SK-N-SH treated with all-trans-retinoic acid at 6 μM for 48 hours (cell line): ENCODE data around the gene RFX7.

Experiments
- ATAC-seq: fragments of 200-7000 bp; cut with Tn5 transposase; 3 replicates; pipeline ENCODE4 v1.9.1; 2020; ENCODE audit warnings: mild to moderate bottlenecking, moderate library complexity
- ARNTL ChIP-seq: fragments of 450-650 bp; formaldehyde crosslinking; IDR thresholded peaks from 2 replicates; pipeline ENCODE4 v1.5.0; 2020; ENCODE audit warnings: low read depth, mild to moderate bottlenecking, moderate library complexity, borderline replicate concordance
- BACH2 ChIP-seq: fragments of 250-450 bp; sonication (Bioruptor Pico); IDR thresholded peaks from 2 replicates; pipeline ENCODE4 v1.9.0; 2021; ENCODE audit warnings: mild to moderate bottlenecking, borderline replicate concordance
- CREB5 ChIP-seq: fragments of 250-450 bp; sonication (Bioruptor Pico); IDR thresholded peaks from 2 replicates; pipeline ENCODE4 v1.5.1; 2020; ENCODE audit warnings: low read depth, mild to moderate bottlenecking, moderate library complexity
- CSDC2 ChIP-seq: fragments of 250-450 bp; sonication (Bioruptor Pico); IDR thresholded peaks from 2 replicates; pipeline ENCODE4 v1.5.0; 2020; ENCODE audit warnings: mild to moderate bottlenecking, moderate library complexity
- CSRNP3 ChIP-seq: fragments of 250-450 bp; sonication (Bioruptor Pico); IDR thresholded peaks from 2 replicates; pipeline ENCODE4 v1.5.1; 2021; ENCODE audit warnings: mild to moderate bottlenecking, moderate library complexity
- ESRRG ChIP-seq: fragments of 250-450 bp; sonication (Bioruptor Pico); IDR thresholded peaks from 2 replicates; pipeline ENCODE4 v1.6.1; 2021; ENCODE audit warnings: mild to moderate bottlenecking
- GLIS3 ChIP-seq: fragments of 250-450 bp; sonication (Bioruptor Pico); IDR thresholded peaks from 2 replicates; pipeline ENCODE4 v1.5.0; 2020; ENCODE audit warnings: mild to moderate bottlenecking, moderate library complexity
- ISL1 ChIP-seq: fragments of 250-450 bp; sonication (Bioruptor Pico); IDR thresholded peaks from 2 replicates; pipeline ENCODE4 v2.1.2; 2022; ENCODE audit warnings: mild to moderate bottlenecking, moderate library complexity
- OSR1 ChIP-seq: fragments of 250-450 bp; sonication (Bioruptor Pico); IDR thresholded peaks from 2 replicates; pipeline ENCODE4 v1.8.0; 2022; ENCODE audit warnings: moderate library complexity, mild to moderate bottlenecking, inconsistent platforms
- PATZ1 ChIP-seq: fragments of 250-450 bp; sonication (Bioruptor Pico); IDR thresholded peaks from 2 replicates; pipeline ENCODE4 v1.8.0; 2020; ENCODE audit warnings: mild to moderate bottlenecking, moderate library complexity, borderline replicate concordance
- POU6F1 ChIP-seq: fragments of 250-450 bp; sonication (Bioruptor Pico); IDR thresholded peaks from 2 replicates; pipeline ENCODE4 v1.8.0; 2021; ENCODE audit warnings: low read depth, mild to moderate bottlenecking, moderate library complexity, borderline replicate concordance
- PPARA ChIP-seq: fragments of 250-450 bp; sonication (Bioruptor Pico); IDR thresholded peaks from 2 replicates; pipeline ENCODE4 v1.5.0; 2020; ENCODE audit warnings: mild to moderate bottlenecking, borderline replicate concordance
- RARB ChIP-seq: fragments of 250-450 bp; sonication (Bioruptor Pico); IDR thresholded peaks from 2 replicates; pipeline ENCODE4 v1.8.0; 2021; ENCODE audit warnings: mild to moderate bottlenecking, moderate library complexity
- SNAI2 ChIP-seq: fragments of 250-450 bp; sonication (Bioruptor Pico); IDR thresholded peaks from 2 replicates; pipeline ENCODE4 v1.5.0; 2020; ENCODE audit warnings: mild to moderate bottlenecking, moderate library complexity
- TCF4 ChIP-seq: fragments of 250-450 bp; sonication (Bioruptor Pico); IDR thresholded peaks from 2 replicates; pipeline ENCODE4 v1.8.0; 2021; ENCODE audit warnings: mild to moderate bottlenecking, moderate library complexity, borderline replicate concordance
- TOX ChIP-seq: fragments of 250-450 bp; sonication (Bioruptor Pico); IDR thresholded peaks from 2 replicates; pipeline ENCODE4 v1.8.0; 2021; ENCODE audit warnings: mild to moderate bottlenecking, moderate library complexity, borderline replicate concordance
- TSHZ2 ChIP-seq: fragments of 250-450 bp; sonication (Bioruptor Pico); IDR thresholded peaks from 2 replicates; pipeline ENCODE4 v1.5.0; 2020; ENCODE audit warnings: mild to moderate bottlenecking, moderate library complexity
- ZC3H10 ChIP-seq: fragments of 250-450 bp; sonication (Bioruptor Pico); IDR thresholded peaks from 2 replicates; pipeline ENCODE4 v1.5.1; 2021; ENCODE audit warnings: mild to moderate bottlenecking, moderate library complexity
- ZFP3 ChIP-seq: fragments of 250-450 bp; sonication (Bioruptor Pico); IDR thresholded peaks from 2 replicates; pipeline ENCODE4 v1.5.0; 2020; ENCODE audit warnings: mild to moderate bottlenecking, moderate library complexity
- ZFP30 ChIP-seq: fragments of 450-650 bp; formaldehyde crosslinking; IDR thresholded peaks from 2 replicates; pipeline ENCODE4 v1.5.0; 2022; ENCODE audit warnings: mild to moderate bottlenecking, moderate library complexity
- ZNF565 ChIP-seq: fragments of 450-650 bp; formaldehyde crosslinking; conservative IDR thresholded peaks from 2 replicates; pipeline ENCODE4 v1.5.0; 2020; ENCODE audit warnings: low read depth, mild to moderate bottlenecking, moderate library complexity
- ZNF70 ChIP-seq: fragments of 450-650 bp; formaldehyde crosslinking; IDR thresholded peaks from 2 replicates; pipeline ENCODE4 v1.5.0; 2020; ENCODE audit warnings: mild to moderate bottlenecking, moderate library complexity
- ZNF8 ChIP-seq: fragments of 450-650 bp; formaldehyde crosslinking; IDR thresholded peaks from 2 replicates; pipeline ENCODE4 v1.5.0; 2020; ENCODE audit warnings: mild to moderate bottlenecking, moderate library complexity

Gene RFX7

GRCh38 chr15:56074481-56075265 is 169.0 kb downstream of the RFX7 start:
- TF ChIP-seq SNAI2 (CRISPR knock-in tag) (no peak), CREB5 (CRISPR knock-in tag) (no peak), OSR1 (CRISPR knock-in tag) (no peak), TCF4 (CRISPR knock-in tag) (no peak)
- no peak for ATAC-seq

- TF ChIP-seq PPARA (CRISPR knock-in tag) (no peak), TCF4 (CRISPR knock-in tag) (no peak), ZC3H10 (CRISPR knock-in tag) (no peak), BACH2 (no peak)
- ATAC-seq = no peak
These were observed 179.5 kb downstream of the RFX7 start for GRCh38 chr15:56064152-56064551.

GRCh38 chr15:56059716-56060115 is 184.0 kb downstream of the RFX7 start:
- TF ChIP-seq ZNF70 (CRISPR knock-in tag) = no peak
- TF ChIP-seq ZFP3 (CRISPR knock-in tag) = no peak
- TF ChIP-seq OSR1 (CRISPR knock-in tag) = no peak
- TF ChIP-seq SNAI2 (CRISPR knock-in tag) = no peak
- no peak for TF ChIP-seq ISL1 (CRISPR knock-in tag)
- no peak for TF ChIP-seq RARB (CRISPR knock-in tag)
- TF ChIP-seq ARNTL (CRISPR knock-in tag) = no peak
- TF ChIP-seq ZNF8 (CRISPR knock-in tag) = no peak
- no peak for TF ChIP-seq CSDC2 (CRISPR knock-in tag)
- TF ChIP-seq TOX = no peak

GRCh38 chr15:56058986-56059385 is 184.7 kb downstream of the RFX7 start:
- TF ChIP-seq CSDC2 (CRISPR knock-in tag) (no peak), ARNTL (CRISPR knock-in tag) (no peak), GLIS3 (CRISPR knock-in tag) (no peak), TCF4 (CRISPR knock-in tag) (no peak), POU6F1 (CRISPR knock-in tag) (no peak), ZNF8 (CRISPR knock-in tag) (no peak), OSR1 (CRISPR knock-in tag) (no peak), ISL1 (CRISPR knock-in tag) (no peak), ZNF565 (no peak), CREB5 (CRISPR knock-in tag) (no peak), ESRRG (no peak), ZC3H10 (CRISPR knock-in tag) (no peak), PATZ1 (CRISPR knock-in tag) (no peak), CSRNP3 (CRISPR knock-in tag) (no peak), ZFP3 (CRISPR knock-in tag) (no peak), TSHZ2 (CRISPR knock-in tag) (no peak), BACH2 (no peak), ZFP30 (no peak), TOX (no peak), PPARA (CRISPR knock-in tag) (no peak)
- TF ChIP-seq, all 23 proteins: peak for 0
- ATAC-seq = no peak

More at GRCh38 chr15:56059716-56060115, 184.0 kb downstream of the RFX7 start:
- no peak for ATAC-seq
